NCI-H2196 treated with DMSO at 0.1 percent for 48 hours (cell line): Measurements from ENCODE around the gene IMMP2L.
"Not testable (repeated sequence)": the region's sequence is repeated elsewhere in the genome, so short reads cannot be mapped to it uniquely, and the experiment has no call there.

Experiments used
- DNase-seq: peaks from one replicate; lab custom pipeline; 2025; ENCODE audit not compliant: unreplicated experiment; lab: John Stamatoyannopoulos, UW

The IMMP2L gene

GRCh38 chr7:110948280-110948679 is 614.0 kb downstream of the IMMP2L start:
- no peak for DNase-seq

GRCh38 chr7:110947408-110947807 is 614.9 kb downstream of the IMMP2L start:
- no peak for DNase-seq

GRCh38 chr7:110944966-110945644 is 617.2 kb downstream of the IMMP2L start:
- DNase-seq, result no peak

- no peak for DNase-seq
Observed at GRCh38 chr7:110944448-110944847, 617.8 kb downstream of the IMMP2L start.

- DNase-seq, result no peak
Observed at GRCh38 chr7:110943701-110944345, 618.5 kb downstream of the IMMP2L start.

GRCh38 chr7:110941385-110941784 is 620.9 kb downstream of the IMMP2L start:
- no peak for DNase-seq

- DNase-seq, result no peak
Observed at GRCh38 chr7:110940756-110941155, 621.5 kb downstream of the IMMP2L start.

- no peak for DNase-seq
Observed at GRCh38 chr7:110938165-110938564, 624.1 kb downstream of the IMMP2L start.

- DNase-seq, result not testable (repeated sequence)
Observed at GRCh38 chr7:110936665-110937064, 625.6 kb downstream of the IMMP2L start.

- DNase-seq, result no peak
Observed at GRCh38 chr7:110929480-110930249, 632.6 kb downstream of the IMMP2L start.

- DNase-seq, result no peak
Observed at GRCh38 chr7:110922906-110923305, 639.4 kb downstream of the IMMP2L start.

- no peak for DNase-seq
Observed at GRCh38 chr7:110921595-110922151, 640.6 kb downstream of the IMMP2L start.

- no peak for DNase-seq
Observed at GRCh38 chr7:110918949-110919548, 643.2 kb downstream of the IMMP2L start.

- no peak for DNase-seq
Observed at GRCh38 chr7:110914263-110914662, 648.0 kb downstream of the IMMP2L start.

- DNase-seq, result no peak
Observed at GRCh38 chr7:110911632-110912031, 650.7 kb downstream of the IMMP2L start.

GRCh38 chr7:110909117-110909516 is 653.2 kb downstream of the IMMP2L start:
- no peak for DNase-seq

GRCh38 chr7:110905773-110906566 is 656.3 kb downstream of the IMMP2L start:
- DNase-seq, result no peak

GRCh38 chr7:110898516-110898915 is 663.8 kb downstream of the IMMP2L start:
- DNase-seq, result no peak

- DNase-seq, result no peak
Observed at GRCh38 chr7:110897538-110897937, 664.8 kb downstream of the IMMP2L start.

- no peak for DNase-seq
Observed at GRCh38 chr7:110894111-110894510, 668.2 kb downstream of the IMMP2L start.
